Measurements from ENCODE around the gene NPAS3.

DNA sequence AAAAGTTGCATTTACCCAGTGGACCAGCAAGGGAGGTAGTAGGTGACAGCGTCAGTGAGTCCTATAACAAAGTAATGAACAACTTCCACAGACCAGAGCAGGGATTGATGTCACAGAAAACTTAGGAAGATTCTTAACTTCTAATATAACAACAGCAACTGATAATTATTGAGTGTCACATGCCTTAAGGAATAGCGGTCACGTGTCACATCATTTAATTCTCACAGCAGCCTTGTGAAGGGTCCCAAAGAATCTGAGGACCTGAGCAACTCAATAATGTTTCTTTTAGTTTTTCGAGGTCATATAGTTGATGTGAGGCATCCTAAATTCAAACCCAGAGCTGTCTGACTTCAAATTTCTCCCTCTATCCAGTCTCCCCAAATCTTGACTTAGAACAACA is 590.0 kb downstream of the NPAS3 start:
- TF ChIP-seq, protein P1, sequence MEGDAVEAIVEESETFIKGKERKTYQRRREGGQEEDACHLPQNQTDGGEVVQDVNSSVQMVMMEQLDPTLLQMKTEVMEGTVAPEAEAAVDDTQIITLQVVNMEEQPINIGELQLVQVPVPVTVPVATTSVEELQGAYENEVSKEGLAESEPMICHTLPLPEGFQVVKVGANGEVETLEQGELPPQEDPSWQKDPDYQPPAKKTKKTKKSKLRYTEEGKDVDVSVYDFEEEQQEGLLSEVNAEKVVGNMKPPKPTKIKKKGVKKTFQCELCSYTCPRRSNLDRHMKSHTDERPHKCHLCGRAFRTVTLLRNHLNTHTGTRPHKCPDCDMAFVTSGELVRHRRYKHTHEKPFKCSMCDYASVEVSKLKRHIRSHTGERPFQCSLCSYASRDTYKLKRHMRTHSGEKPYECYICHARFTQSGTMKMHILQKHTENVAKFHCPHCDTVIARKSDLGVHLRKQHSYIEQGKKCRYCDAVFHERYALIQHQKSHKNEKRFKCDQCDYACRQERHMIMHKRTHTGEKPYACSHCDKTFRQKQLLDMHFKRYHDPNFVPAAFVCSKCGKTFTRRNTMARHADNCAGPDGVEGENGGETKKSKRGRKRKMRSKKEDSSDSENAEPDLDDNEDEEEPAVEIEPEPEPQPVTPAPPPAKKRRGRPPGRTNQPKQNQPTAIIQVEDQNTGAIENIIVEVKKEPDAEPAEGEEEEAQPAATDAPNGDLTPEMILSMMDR (IDR thresholded peaks at IDR 0.05) = no peak
- no peak for TF ChIP-seq POLR2A (IDR thresholded peaks at IDR 0.05)
